Subcutaneous preadipocyte (primary cell): ENCODE results near the gene NOG. TPM values are rescaled to one million over a fixed set of nuclear protein-coding genes. Genes with fewer than 3 reads are reported as not detected.

Source experiments
- small RNA-seq: library from RNA; depleted of rRNA; stranded (forward); fragments of <200 nt; gene quantifications from one replicate; pipeline ENCODE3, GENCODE V24; 2012
- total RNA-seq: library from RNA; depleted of rRNA; stranded (reverse); fragments of >200 nt; gene quantifications from 2 replicates; pipeline ENCODE4 v1.2.3, GENCODE V29; 2012

Gene NOG
- not detected in 2 replicates for total RNA-seq

DNA sequence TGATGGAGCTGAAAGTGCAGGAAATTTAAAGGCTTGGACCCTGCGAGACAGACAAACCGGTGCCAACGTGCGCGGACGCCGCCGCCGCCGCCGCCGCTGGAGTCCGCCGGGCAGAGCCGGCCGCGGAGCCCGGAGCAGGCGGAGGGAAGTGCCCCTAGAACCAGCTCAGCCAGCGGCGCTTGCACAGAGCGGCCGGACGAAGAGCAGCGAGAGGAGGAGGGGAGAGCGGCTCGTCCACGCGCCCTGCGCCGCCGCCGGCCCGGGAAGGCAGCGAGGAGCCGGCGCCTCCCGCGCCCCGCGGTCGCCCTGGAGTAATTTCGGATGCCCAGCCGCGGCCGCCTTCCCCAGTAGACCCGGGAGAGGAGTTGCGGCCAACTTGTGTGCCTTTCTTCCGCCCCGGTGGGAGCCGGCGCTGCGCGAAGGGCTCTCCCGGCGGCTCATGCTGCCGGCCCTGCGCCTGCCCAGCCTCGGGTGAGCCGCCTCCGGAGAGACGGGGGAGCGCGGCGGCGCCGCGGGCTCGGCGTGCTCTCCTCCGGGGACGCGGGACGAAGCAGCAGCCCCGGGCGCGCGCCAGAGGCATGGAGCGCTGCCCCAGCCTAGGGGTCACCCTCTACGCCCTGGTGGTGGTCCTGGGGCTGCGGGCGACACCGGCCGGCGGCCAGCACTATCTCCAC, at the start of gene NOG:
TSS of gene NOG (plus strand) at position 54 of the 674 bp plus-strand sequence. CDS start at position 579, 525 bp downstream.

Small RNA genes within 50 kb of the gene (small RNA-seq; reads per million reads assigned to genes)
- gene RPL39P33: not detected

Other genes starting within 250 kb of the NOG start
- gene C17orf67, start 240.2 kb downstream of the NOG start, total RNA-seq: 0.73 and 0.98 TPM in 2 replicates
- gene DGKE, start 240.5 kb downstream of the NOG start, total RNA-seq: 4.0 and 6.5 TPM in 2 replicates